Heart left ventricle (tissue), 13 donors: ENCODE data around the gene LUZP2.

Source experiments
- CTCF ChIP-seq, 12 donors: fragments of 200-600 bp; sonication (generic) in 4 of 12; IDR thresholded peaks; one replicate each; pipeline versions ENCODE4 v1.5.0 to v1.8.0; 2018 to 2022; ENCODE audit warnings: antibody characterized with exemption in 12 of 12, mild to moderate bottlenecking in 5 of 12
- POLR2A ChIP-seq, 2 donors: fragments of 450-650 bp; IDR thresholded peaks; one replicate each; pipeline ENCODE4 v1.6.1; 2017; ENCODE audit warnings: antibody characterized with exemption in 2 of 2, mild to moderate bottlenecking in 2 of 2, moderate library complexity in 2 of 2
- donor health status: ischemic (EF 13 %, LVEDD 7.1; RV severe dilation, severe dysfunction).
- donor health status: DM: no; HTN: yes; CAD: no.
- donor health status: DM: no; HTN: no; CAD: no.
- donor health status: ischemic (EF 25% LVEDD 6.9; RV normal size, moderate dysfunction).
- donor health status: ischemic (EF 25% LVEDD 5.7; RV mildly dilated, moderate dysfunction).
- donor health status: ischemic (EF 35%, LVEDD 5.7; RV mildly dilated, moderate dysfunction).
- donor health status: nonischemic (EF 11% LVEDD 7.7; RV severe dilation, severe dysfunction).
- donor health status: DM: yes; HTN: yes; CAD: no.
- donor health status: PGD.
- donor health status: ischemic (EF 29% LVEDD 5.4; RV normal size, mild dysfunction).
- donor health status: nonischemic (EF 23%, LVEDD 6.1; RV moderate dilation, normal function).

DNA sequence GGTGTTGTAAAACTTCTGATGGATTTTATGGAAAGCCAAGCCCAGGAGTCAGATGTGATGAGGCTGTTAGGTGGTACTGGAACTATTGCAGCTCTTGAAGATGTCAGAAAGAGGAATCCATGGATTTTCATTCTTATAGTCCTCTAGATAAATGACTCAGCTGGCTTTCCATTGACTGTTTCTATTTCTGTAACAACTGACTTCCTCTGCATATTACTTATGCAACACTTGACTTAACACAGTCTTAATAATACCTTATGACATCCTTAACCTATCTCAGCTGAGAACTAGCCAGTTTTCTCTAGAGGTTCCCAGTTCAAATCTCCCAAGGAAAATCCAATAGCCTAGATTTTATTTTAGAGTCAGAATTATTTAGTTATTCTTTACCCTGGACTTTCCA lies 263.8 kb downstream of the LUZP2 start:
- no peak for TF ChIP-seq CTCF (IDR thresholded peaks at IDR 0.05)
- no peak for TF ChIP-seq POLR2A (IDR thresholded peaks at IDR 0.05)
